ENCODE results near the gene EEFSEC.

DNA sequence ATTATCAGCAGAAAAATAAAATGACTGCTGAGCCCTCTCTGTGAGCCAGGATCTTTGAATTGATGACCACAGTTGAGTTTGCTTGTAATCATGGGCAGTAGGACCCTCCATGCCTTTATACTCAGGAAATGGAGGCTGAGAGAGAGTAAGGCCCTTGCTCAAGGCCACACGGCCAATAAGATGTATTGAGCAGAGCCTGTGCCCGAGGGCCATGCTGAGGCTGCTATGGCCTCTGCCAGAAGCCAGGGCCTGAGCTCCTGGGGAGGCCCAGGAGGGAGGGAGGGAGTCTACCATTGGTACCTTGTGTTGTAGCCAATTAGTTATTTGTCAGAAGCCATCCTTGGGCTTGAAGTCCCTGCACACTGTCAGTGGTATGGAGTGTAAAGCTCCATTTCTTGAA lies 162.0 kb downstream of the EEFSEC start:
- TF ChIP-seq, protein P1, sequence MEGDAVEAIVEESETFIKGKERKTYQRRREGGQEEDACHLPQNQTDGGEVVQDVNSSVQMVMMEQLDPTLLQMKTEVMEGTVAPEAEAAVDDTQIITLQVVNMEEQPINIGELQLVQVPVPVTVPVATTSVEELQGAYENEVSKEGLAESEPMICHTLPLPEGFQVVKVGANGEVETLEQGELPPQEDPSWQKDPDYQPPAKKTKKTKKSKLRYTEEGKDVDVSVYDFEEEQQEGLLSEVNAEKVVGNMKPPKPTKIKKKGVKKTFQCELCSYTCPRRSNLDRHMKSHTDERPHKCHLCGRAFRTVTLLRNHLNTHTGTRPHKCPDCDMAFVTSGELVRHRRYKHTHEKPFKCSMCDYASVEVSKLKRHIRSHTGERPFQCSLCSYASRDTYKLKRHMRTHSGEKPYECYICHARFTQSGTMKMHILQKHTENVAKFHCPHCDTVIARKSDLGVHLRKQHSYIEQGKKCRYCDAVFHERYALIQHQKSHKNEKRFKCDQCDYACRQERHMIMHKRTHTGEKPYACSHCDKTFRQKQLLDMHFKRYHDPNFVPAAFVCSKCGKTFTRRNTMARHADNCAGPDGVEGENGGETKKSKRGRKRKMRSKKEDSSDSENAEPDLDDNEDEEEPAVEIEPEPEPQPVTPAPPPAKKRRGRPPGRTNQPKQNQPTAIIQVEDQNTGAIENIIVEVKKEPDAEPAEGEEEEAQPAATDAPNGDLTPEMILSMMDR (IDR thresholded peaks at IDR 0.05): no peak
- TF ChIP-seq ZFX (IDR thresholded peaks at IDR 0.05; ENCODE audit: borderline replicate concordance): no peak
